ENCODE measurements around the gene NAGK. TPM values are rescaled to one million over a fixed set of nuclear protein-coding genes. Genes with fewer than 3 reads are reported as not detected.
"Not testable (repeated sequence)": the region's sequence is repeated elsewhere in the genome, so short reads cannot be mapped to it uniquely, and the experiment has no call there.

Gene NAGK
- total and polyA plus RNA-seq, 4 experiments from 2014 or later: 73.8 to 167 (median 122) TPM

- H3K27ac ChIP-seq (ENCODE audit: low read depth, low read length); H3K4me1 ChIP-seq (ENCODE audit: insufficient read depth, low read length); H3K9me3 Mint-ChIP-seq; intact Hi-C loops (cut with micrococcal nuclease); H3K27me3 ChIP-seq (ENCODE audit: insufficient read depth, low read length); H3K4me1 Mint-ChIP-seq; H3K4me3 Mint-ChIP-seq; H3K36me3 ChIP-seq (ENCODE audit: insufficient read depth, low read length); DNase-seq; H3K27ac Mint-ChIP-seq; H3K9me3 ChIP-seq (ENCODE audit: control insufficient read depth in 1 of 2, low read length in 2 of 2); H3K4me3 ChIP-seq (ENCODE audit: low read length in 2 of 2); H3K36me3 Mint-ChIP-seq: not testable (repeated sequence)
- POLR2A ChIA-PET (ENCODE audit: partially characterized antibody): interaction anchor here (1.1 kb wide), 1 partner anchor 38 kb away, joined by 4 read pairs; the partner anchor contains the start of gene MCEE
- peaks cover 5 to 12% of the 10 kb centered on the region in 2 donors for H3K27me3 Mint-ChIP-seq
- CTCF ChIA-PET (ENCODE audit: partially characterized antibody): interaction anchor here (0.7 to 2.0 kb wide), 2 partner anchors 8 to 240 kb away, joined by 3 to 11 read pairs; partner anchors contain the start of gene ZNF638
These were observed 23.4 kb downstream of the NAGK start for GRCh38 chr2:71091808-71092207.

GRCh38 chr2:71092491-71093260 is 24.2 kb downstream of the NAGK start:
- H3K9me3 ChIP-seq (ENCODE audit: control insufficient read depth in 1 of 2, low read length in 2 of 2): not testable (repeated sequence)

GRCh38 chr2:71100195-71100964 is 31.9 kb downstream of the NAGK start:
- H3K4me1 Mint-ChIP-seq: peaks cover 0 to 2% (median 0%) of the 10 kb centered on the region in 4 donors
- H3K36me3 ChIP-seq (ENCODE audit: insufficient read depth, low read length): no peaks in the 10 kb centered on the region
- H3K9me3 ChIP-seq (ENCODE audit: control insufficient read depth in 1 of 2, low read length in 2 of 2): no peaks in the 10 kb centered on the region
- H3K9me3 Mint-ChIP-seq: no peaks in the 10 kb centered on the region
- H3K4me3 Mint-ChIP-seq: no peak overlapping the region
- intact Hi-C loops (cut with micrococcal nuclease): no loop called here
- ChIA-PET CTCF (ENCODE audit: partially characterized antibody) (interaction anchor here (0.6 to 3.4 kb wide), 21 partner anchors 9 to 1480 kb away, joined by 3 to 26 read pairs (median 4); partner anchors contain the start of genes MCEE, MPHOSPH10, NAGK and ZNF638), POLR2A (ENCODE audit: partially characterized antibody) (interaction anchor here (0.6 to 2.6 kb wide), 2 partner anchors 29 to 32 kb away, joined by 3 to 17 read pairs; partner anchors contain the start of genes MCEE and NAGK)
- peak; percentile 6 to 55 (median 19) for DNase-seq
- no peaks in the 10 kb centered on the region for H3K4me1 ChIP-seq (ENCODE audit: insufficient read depth, low read length)
- H3K27me3 Mint-ChIP-seq: peaks cover 0 to 4% of the 10 kb centered on the region in 2 donors
- no peaks in the 10 kb centered on the region for H3K36me3 Mint-ChIP-seq
- H3K27ac ChIP-seq (ENCODE audit: low read depth, low read length): no peak overlapping the region
- no peak overlapping the region for H3K4me3 ChIP-seq (ENCODE audit: low read length in 2 of 2)
- no peaks in the 10 kb centered on the region for H3K27me3 ChIP-seq (ENCODE audit: insufficient read depth, low read length)
- no peak overlapping the region for H3K27ac Mint-ChIP-seq

More at GRCh38 chr2:71092491-71093260, 24.2 kb downstream of the NAGK start:
- CTCF ChIA-PET (ENCODE audit: partially characterized antibody): interaction anchor here (2.0 kb wide), 1 partner anchor 8 kb away, joined by 11 read pairs; no protein-coding TSS in a partner anchor
- H3K4me3 Mint-ChIP-seq; H3K36me3 ChIP-seq (ENCODE audit: insufficient read depth, low read length); H3K4me3 ChIP-seq (ENCODE audit: low read length in 2 of 2); intact Hi-C loops (cut with micrococcal nuclease); H3K36me3 Mint-ChIP-seq; POLR2A ChIA-PET (ENCODE audit: partially characterized antibody); DNase-seq; H3K9me3 Mint-ChIP-seq; H3K27me3 Mint-ChIP-seq; H3K27ac Mint-ChIP-seq; H3K27me3 ChIP-seq (ENCODE audit: insufficient read depth, low read length); H3K4me1 Mint-ChIP-seq; H3K27ac ChIP-seq (ENCODE audit: low read depth, low read length); H3K4me1 ChIP-seq (ENCODE audit: insufficient read depth, low read length): not testable (repeated sequence)

DNA sequence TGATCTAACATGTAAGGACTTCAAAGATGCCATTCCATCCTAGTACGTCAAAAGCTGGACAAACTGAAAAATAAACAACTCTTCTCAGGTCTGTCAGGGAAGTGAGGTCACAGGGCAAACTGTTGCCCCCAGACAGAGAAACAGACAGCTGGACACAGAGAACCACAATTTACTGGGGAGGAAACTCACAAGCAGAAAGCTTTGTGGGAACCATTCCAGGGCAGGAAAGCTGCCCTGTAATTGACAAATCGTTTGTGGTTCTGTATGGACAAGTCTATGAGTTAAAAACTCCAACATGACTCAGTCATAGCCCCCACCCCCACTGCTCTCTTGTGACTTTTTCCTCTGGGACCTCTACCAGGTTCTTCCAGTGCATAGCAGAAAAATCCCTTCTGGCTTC is 33.2 kb downstream of the NAGK start:
- no peaks in the 10 kb centered on the region for H3K4me1 ChIP-seq (ENCODE audit: insufficient read depth, low read length)
- H3K4me3 Mint-ChIP-seq: no peak overlapping the region
- H3K27ac ChIP-seq (ENCODE audit: low read depth, low read length): no peak overlapping the region
- POLR2A ChIA-PET (ENCODE audit: partially characterized antibody): interaction anchor here (2.6 kb wide), 1 partner anchor 33 kb away, joined by 17 read pairs; the partner anchor contains the start of gene NAGK
- H3K9me3 Mint-ChIP-seq: no peaks in the 10 kb centered on the region
- H3K27ac Mint-ChIP-seq: no peak overlapping the region
- H3K27me3 ChIP-seq (ENCODE audit: insufficient read depth, low read length): no peaks in the 10 kb centered on the region
- intact Hi-C loops (cut with micrococcal nuclease): no loop called here
- CTCF ChIA-PET (ENCODE audit: partially characterized antibody): interaction anchor here (1.2 to 3.4 kb wide), 8 partner anchors 9 to 1478 kb away, joined by 3 to 26 read pairs (median 10); partner anchors contain the start of gene NAGK
- H3K4me3 ChIP-seq (ENCODE audit: low read length in 2 of 2): no peak overlapping the region
- H3K36me3 Mint-ChIP-seq: no peaks in the 10 kb centered on the region
- H3K27me3 Mint-ChIP-seq: peaks cover 0 to 4% of the 10 kb centered on the region in 2 donors
- H3K36me3 ChIP-seq (ENCODE audit: insufficient read depth, low read length): no peaks in the 10 kb centered on the region
- DNase-seq: no peak
- H3K9me3 ChIP-seq (ENCODE audit: control insufficient read depth in 1 of 2, low read length in 2 of 2): no peaks in the 10 kb centered on the region
- H3K4me1 Mint-ChIP-seq: peaks cover 0 to 2% (median 0%) of the 10 kb centered on the region in 4 donors

- no peak overlapping the region for H3K4me3 ChIP-seq (ENCODE audit: low read length in 2 of 2)
- intact Hi-C loops (cut with micrococcal nuclease): no loop called here
- peaks cover 0 to 1% (median 0%) of the 10 kb centered on the region in 8 donors for H3K9me3 Mint-ChIP-seq
- no peaks in the 10 kb centered on the region for H3K36me3 Mint-ChIP-seq
- H3K27me3 ChIP-seq (ENCODE audit: insufficient read depth, low read length): no peaks in the 10 kb centered on the region
- no peaks in the 10 kb centered on the region for H3K9me3 ChIP-seq (ENCODE audit: control insufficient read depth in 1 of 2, low read length in 2 of 2)
- no peak overlapping the region for H3K27ac ChIP-seq (ENCODE audit: low read depth, low read length)
- ChIA-PET POLR2A (ENCODE audit: partially characterized antibody) (interaction anchor here (1.3 kb wide), 1 partner anchor 34 kb away, joined by 3 read pairs; the partner anchor contains the start of gene NAGK), CTCF (ENCODE audit: partially characterized antibody) (interaction anchor here (1.2 to 1.4 kb wide), 2 partner anchors 11 kb away, joined by 3 to 4 read pairs; no protein-coding TSS in a partner anchor)
- no peaks in the 10 kb centered on the region for H3K36me3 ChIP-seq (ENCODE audit: insufficient read depth, low read length)
- no peak overlapping the region for H3K4me3 Mint-ChIP-seq
- peaks cover 0 to 2% (median 0%) of the 10 kb centered on the region in 4 donors for H3K4me1 Mint-ChIP-seq
- peaks cover 0 to 2% of the 10 kb centered on the region in 2 donors for H3K27me3 Mint-ChIP-seq
- DNase-seq: no peak
- no peak overlapping the region for H3K27ac Mint-ChIP-seq
- H3K4me1 ChIP-seq (ENCODE audit: insufficient read depth, low read length): no peaks in the 10 kb centered on the region
These were observed 34.7 kb downstream of the NAGK start for GRCh38 chr2:71102981-71103681.

DNA sequence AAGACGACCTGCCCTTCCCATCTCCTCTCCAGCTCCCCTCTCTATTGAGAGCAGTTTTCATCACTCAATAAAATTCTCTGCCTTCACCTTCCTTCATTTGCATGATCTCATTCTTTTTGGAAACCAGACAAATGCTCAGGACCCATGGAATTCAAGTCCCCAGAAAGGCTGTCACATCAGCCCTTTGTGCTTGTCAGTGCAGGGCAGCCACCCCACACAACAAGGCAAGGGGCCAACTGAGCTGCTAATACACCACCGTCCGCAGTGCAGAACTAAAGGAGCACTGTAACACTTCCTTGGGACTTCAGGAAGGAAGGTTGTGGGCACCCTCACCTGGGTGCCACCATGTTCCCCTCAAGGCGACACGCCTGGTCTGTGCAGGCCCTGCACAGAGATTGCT is 35.4 kb downstream of the NAGK start:
- Histone ChIP-seq H3K27ac (ENCODE audit: low read depth, low read length) (no peak overlapping the region), H3K9me3 (ENCODE audit: control insufficient read depth in 1 of 2, low read length in 2 of 2) (no peaks in the 10 kb centered on the region), H3K27me3 (ENCODE audit: insufficient read depth, low read length) (no peaks in the 10 kb centered on the region), H3K4me3 (ENCODE audit: low read length in 2 of 2) (no peak overlapping the region), H3K36me3 (ENCODE audit: insufficient read depth, low read length) (no peaks in the 10 kb centered on the region), H3K4me1 (ENCODE audit: insufficient read depth, low read length) (no peaks in the 10 kb centered on the region)
- peaks cover 0 to 2% of the 10 kb centered on the region in 2 donors for H3K36me3 Mint-ChIP-seq
- no peak overlapping the region for H3K4me3 Mint-ChIP-seq
- intact Hi-C loops (cut with micrococcal nuclease): no loop called here
- peaks cover 0 to 1% (median 0%) of the 10 kb centered on the region in 8 donors for H3K9me3 Mint-ChIP-seq
- H3K4me1 Mint-ChIP-seq: peaks cover 0 to 2% (median 0%) of the 10 kb centered on the region in 4 donors
- no peak overlapping the region for H3K27ac Mint-ChIP-seq
- peaks cover 0 to 2% of the 10 kb centered on the region in 2 donors for H3K27me3 Mint-ChIP-seq
- DNase-seq: no peak
- ChIA-PET POLR2A (ENCODE audit: partially characterized antibody) (interaction anchor here (1.3 kb wide), 1 partner anchor 35 kb away, joined by 3 read pairs; the partner anchor contains the start of gene NAGK), CTCF (ENCODE audit: partially characterized antibody) (interaction anchor here (1.2 kb wide), 1 partner anchor 11 kb away, joined by 3 read pairs; no protein-coding TSS in a partner anchor)
